AG04450 (cell line): ENCODE data around the gene CCNF. TPM values are rescaled to one million over a fixed set of nuclear protein-coding genes. Genes with fewer than 3 reads are reported as not detected.
A peak's percentile ranks its signal among the peaks of the same experiment; 100 is the strongest.

Source experiments
- CTCF ChIA-PET: fragments of 300-600, 350-600 bp; formaldehyde crosslinking; extraction: SDS; loops from one replicate; lab custom pipeline; 2022; ENCODE audit warnings: antibody characterized with exemption, inconsistent platforms; lab: Charles Lee
- POLR2A ChIA-PET: fragments of 350-600 bp; formaldehyde crosslinking; extraction: SDS; loops from one replicate; lab custom pipeline; 2021; ENCODE audit warnings: antibody characterized with exemption, inconsistent platforms; lab: Yijun Ruan, JAX
- DNase-seq: peaks from one replicate; pipeline ENCODE4 v3.0.0-alpha.2; 2011; ENCODE audit warnings: low read depth, low spot score
- H3K27ac ChIP-seq: one replicate; pipeline ENCODE4 v1.5.1; 2012; ENCODE audit warnings: low read depth, low read length, control low read depth
- H3K27me3 ChIP-seq: one replicate; pipeline ENCODE4 v1.6.0; 2012; ENCODE audit warnings: low read length; ENCODE audit not compliant: control insufficient read depth, insufficient read depth
- H3K4me3 ChIP-seq: 2 replicates; pipeline ENCODE4 v1.5.1; 2011; ENCODE audit warnings: mild to moderate bottlenecking, low read depth, low read length, control low read depth
- H3K9me3 ChIP-seq: 2 replicates; pipeline ENCODE4 v1.5.1; 2012; ENCODE audit warnings: low read length; ENCODE audit not compliant: control insufficient read depth, insufficient read depth
- polyA plus RNA-seq: library from polyadenylated mRNA; depleted of rRNA; stranded (reverse); fragments of >200 nt; gene quantifications from 2 replicates; pipeline ENCODE4 v1.2.3, GENCODE V29; 2011
- TF ChIP-seq, protein P1 (sequence below): IDR thresholded peaks from 2 replicates; pipeline ENCODE4 v1.5.1; 2011; ENCODE audit warnings: low read depth, low read length, control low read depth, inconsistent platforms

CCNF gene
- polyA plus RNA-seq, 1 experiment, result 2.3 TPM

GRCh38 chr16:2467528-2468232 lies 38.4 kb downstream of the CCNF start:
- TF ChIP-seq, protein P1, sequence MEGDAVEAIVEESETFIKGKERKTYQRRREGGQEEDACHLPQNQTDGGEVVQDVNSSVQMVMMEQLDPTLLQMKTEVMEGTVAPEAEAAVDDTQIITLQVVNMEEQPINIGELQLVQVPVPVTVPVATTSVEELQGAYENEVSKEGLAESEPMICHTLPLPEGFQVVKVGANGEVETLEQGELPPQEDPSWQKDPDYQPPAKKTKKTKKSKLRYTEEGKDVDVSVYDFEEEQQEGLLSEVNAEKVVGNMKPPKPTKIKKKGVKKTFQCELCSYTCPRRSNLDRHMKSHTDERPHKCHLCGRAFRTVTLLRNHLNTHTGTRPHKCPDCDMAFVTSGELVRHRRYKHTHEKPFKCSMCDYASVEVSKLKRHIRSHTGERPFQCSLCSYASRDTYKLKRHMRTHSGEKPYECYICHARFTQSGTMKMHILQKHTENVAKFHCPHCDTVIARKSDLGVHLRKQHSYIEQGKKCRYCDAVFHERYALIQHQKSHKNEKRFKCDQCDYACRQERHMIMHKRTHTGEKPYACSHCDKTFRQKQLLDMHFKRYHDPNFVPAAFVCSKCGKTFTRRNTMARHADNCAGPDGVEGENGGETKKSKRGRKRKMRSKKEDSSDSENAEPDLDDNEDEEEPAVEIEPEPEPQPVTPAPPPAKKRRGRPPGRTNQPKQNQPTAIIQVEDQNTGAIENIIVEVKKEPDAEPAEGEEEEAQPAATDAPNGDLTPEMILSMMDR, result no peak
- ChIA-PET POLR2A (interaction anchor here (0.6 to 0.7 kb wide), 2 partner anchors 18 to 186 kb away, joined by 3 read pairs; no protein-coding TSS in a partner anchor), CTCF (interaction anchor here (0.8 kb wide), 1 partner anchor 34 kb away, joined by 3 read pairs; no protein-coding TSS in a partner anchor)
- Histone ChIP-seq H3K9me3 (no peaks in the 10 kb centered on the region; the same call in 1 of the 2 replicates), H3K4me3 (peak overlapping the region; percentile 56), H3K27me3 (no peaks in the 10 kb centered on the region), H3K27ac (no peak overlapping the region)
- no peak for DNase-seq

DNA sequence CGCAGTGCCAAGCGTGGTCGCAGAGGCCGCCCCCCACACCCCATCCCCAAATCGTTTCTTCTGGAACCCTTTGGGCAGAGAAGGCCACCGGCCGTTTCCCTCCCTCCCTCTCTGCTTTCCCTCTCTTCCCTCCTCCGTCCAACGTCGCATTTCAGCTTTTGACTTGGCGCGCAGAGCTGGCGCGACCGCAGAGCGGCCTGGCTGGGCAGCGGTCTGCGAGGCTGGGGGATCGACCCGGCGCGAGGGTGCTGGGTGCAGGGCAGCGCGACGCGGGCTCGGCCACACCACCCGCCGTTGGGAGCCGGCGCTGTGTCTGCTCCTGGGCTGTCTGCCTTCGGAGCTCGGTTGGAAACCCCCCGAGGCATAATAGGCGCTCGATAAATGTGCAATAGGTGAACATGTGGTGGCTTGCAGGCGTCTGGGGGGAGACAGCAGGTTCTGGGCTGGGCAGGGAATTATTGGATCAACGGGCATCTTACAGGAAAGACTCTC lies 39.0 kb downstream of the CCNF start:
- Histone ChIP-seq H3K27me3 (no peaks in the 10 kb centered on the region), H3K4me3 (peak overlapping the region; percentile 56), H3K27ac (no peak overlapping the region), H3K9me3 (no peaks in the 10 kb centered on the region; the same call in 1 of the 2 replicates)
- no peak for DNase-seq
- TF ChIP-seq, protein P1, result no peak
- POLR2A ChIA-PET, result interaction anchor here (0.6 to 0.7 kb wide), 3 partner anchors 10 to 433 kb away, joined by 3 to 8 read pairs (median 4); no protein-coding TSS in a partner anchor
- CTCF ChIA-PET, result no interaction called here

- H3K9me3 ChIP-seq, result no peaks in the 10 kb centered on the region; the same call in 1 of the 2 replicates
- no peak for DNase-seq
- ChIA-PET POLR2A (interaction anchor here (0.6 to 1.2 kb wide), 4 partner anchors 9 to 433 kb away, joined by 3 to 8 read pairs (median 4); partner anchors contain the start of gene TEDC2), CTCF (no interaction called here)
- TF ChIP-seq, protein P1, result no peak
- H3K27ac ChIP-seq, result no peak overlapping the region
- H3K27me3 ChIP-seq, result no peaks in the 10 kb centered on the region
- no peak overlapping the region for H3K4me3 ChIP-seq
Measured at GRCh38 chr16:2468725-2469398, 39.6 kb downstream of the CCNF start.

GRCh38 chr16:2469399-2470233 lies 40.4 kb downstream of the CCNF start:
- CTCF ChIA-PET, result interaction anchor here (1.3 kb wide), 1 partner anchor 32 kb away, joined by 5 read pairs; no protein-coding TSS in a partner anchor
- Histone ChIP-seq H3K27me3 (no peaks in the 10 kb centered on the region), H3K4me3 (no peak overlapping the region), H3K9me3 (no peaks in the 10 kb centered on the region; the same call in 1 of the 2 replicates), H3K27ac (no peak overlapping the region)
- POLR2A ChIA-PET, result interaction anchor here (1.1 to 1.2 kb wide), 3 partner anchors 10 to 218 kb away, joined by 3 to 5 read pairs (median 3); partner anchors contain the start of genes ECI1 and TEDC2
- TF ChIP-seq, protein P1, result no peak
- no peak for DNase-seq
